ENCODE results near the gene ZDHHC11B.
"Not testable (repeated sequence)": the region's sequence is repeated elsewhere in the genome, so short reads cannot be mapped to it uniquely, and the experiment has no call there.

Gene ZDHHC11B

GRCh38 chr5:769485-770145, 14.9 kb downstream of the ZDHHC11B start:
- DNase-seq (ENCODE audit: low read depth in 2 of 2), result not testable (repeated sequence)

GRCh38 chr5:766666-767431, 17.7 kb downstream of the ZDHHC11B start:
- DNase-seq (ENCODE audit: low read depth in 2 of 2), result no peak

GRCh38 chr5:765948-766631, 18.4 kb downstream of the ZDHHC11B start:
- no peak for DNase-seq (ENCODE audit: low read depth in 2 of 2)

- no peak for DNase-seq (ENCODE audit: low read depth in 2 of 2)
Observed at GRCh38 chr5:763998-764781, 20.3 kb downstream of the ZDHHC11B start.

- no peak for DNase-seq (ENCODE audit: low read depth in 2 of 2)
Observed at GRCh38 chr5:763397-763796, 21.1 kb downstream of the ZDHHC11B start.

GRCh38 chr5:762996-763395, 21.5 kb downstream of the ZDHHC11B start:
- DNase-seq (ENCODE audit: low read depth in 2 of 2), result not testable (repeated sequence)

GRCh38 chr5:761854-762710, 22.4 kb downstream of the ZDHHC11B start:
- DNase-seq (ENCODE audit: low read depth in 2 of 2), result no peak

GRCh38 chr5:761059-761771, 23.3 kb downstream of the ZDHHC11B start:
- DNase-seq (ENCODE audit: low read depth in 2 of 2), result no peak

- DNase-seq (ENCODE audit: low read depth in 2 of 2), result no peak
Observed at GRCh38 chr5:760363-761058, 24.0 kb downstream of the ZDHHC11B start.

- DNase-seq (ENCODE audit: low read depth in 2 of 2), result no peak
Observed at GRCh38 chr5:759781-760362, 24.7 kb downstream of the ZDHHC11B start.

GRCh38 chr5:759111-759751, 25.3 kb downstream of the ZDHHC11B start:
- no peak for DNase-seq (ENCODE audit: low read depth in 2 of 2)

- no peak for DNase-seq (ENCODE audit: low read depth in 2 of 2)
Observed at GRCh38 chr5:758698-759053, 25.9 kb downstream of the ZDHHC11B start.

- no peak for DNase-seq (ENCODE audit: low read depth in 2 of 2)
Observed at GRCh38 chr5:757931-758697, 26.4 kb downstream of the ZDHHC11B start.

GRCh38 chr5:757346-757930, 27.1 kb downstream of the ZDHHC11B start:
- no peak for DNase-seq (ENCODE audit: low read depth in 2 of 2)

- no peak for DNase-seq (ENCODE audit: low read depth in 2 of 2)
Observed at GRCh38 chr5:756865-757345, 27.6 kb downstream of the ZDHHC11B start.

GRCh38 chr5:756171-756570, 28.4 kb downstream of the ZDHHC11B start:
- DNase-seq (ENCODE audit: low read depth in 2 of 2), result no peak

- not testable (repeated sequence) for DNase-seq (ENCODE audit: low read depth in 2 of 2)
Observed at GRCh38 chr5:754143-754632, 30.3 kb downstream of the ZDHHC11B start.

All from stimulated activated CD4-positive, alpha-beta T cell treated with anti-CD3 and anti-CD28 coated beads, Interleukin-1b, Interleukin-23, amount 100 ng/mL, for 4 hours (primary cell).